Fibroblast of skin of right quadriceps (primary cell): ENCODE measurements around the gene DGKH.
"Not testable (repeated sequence)": the region's sequence is repeated elsewhere in the genome, so short reads cannot be mapped to it uniquely, and the experiment has no call there.

Source experiments
- DNase-seq: peaks from one replicate; pipeline ENCODE4 v3.0.0-alpha.2; 2013

Gene DGKH

DNA sequence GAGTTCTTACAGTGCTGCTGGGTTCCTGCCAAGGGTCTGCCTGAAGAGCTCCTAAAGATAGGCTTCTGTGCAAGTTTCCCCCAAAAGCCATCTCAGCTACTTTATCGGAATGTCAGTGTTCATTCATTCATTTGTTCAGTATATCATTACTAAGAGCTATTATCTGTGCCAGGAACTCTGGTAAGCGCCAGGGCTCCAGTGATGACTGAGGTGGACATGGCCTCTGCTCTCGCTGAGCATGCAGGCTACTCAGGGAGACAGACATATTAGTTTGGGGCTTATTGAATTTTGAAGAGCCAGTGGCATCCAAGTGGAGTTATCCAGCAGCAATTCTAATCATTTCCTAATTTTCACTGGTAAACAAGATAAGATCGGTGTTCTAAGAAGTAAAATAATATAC is 65.8 kb downstream of the DGKH start:
- DNase-seq: no peak

DNA sequence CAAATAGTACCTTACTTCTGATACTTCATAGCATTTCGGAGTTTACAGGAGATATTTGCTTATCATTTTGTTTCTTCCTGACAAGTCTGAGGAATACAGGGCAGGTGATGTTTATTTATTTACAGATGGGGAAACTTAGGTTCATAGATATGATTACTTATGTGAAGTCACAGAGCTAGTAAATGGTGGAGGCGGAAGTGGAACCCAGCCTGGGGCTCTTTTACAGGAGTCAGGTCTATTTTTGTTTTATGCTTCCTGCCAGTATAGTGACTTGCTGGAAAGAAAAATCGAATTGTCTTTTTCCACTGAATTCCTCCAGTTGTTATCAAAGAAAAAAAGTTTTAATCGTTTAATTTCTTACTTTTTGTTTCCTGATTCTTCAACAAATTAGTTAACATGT is 66.5 kb downstream of the DGKH start:
- DNase-seq: no peak

- peak; percentile 23 for DNase-seq
These were observed 67.8 kb downstream of the DGKH start for GRCh38 chr13:42116225-42116624.

DNA sequence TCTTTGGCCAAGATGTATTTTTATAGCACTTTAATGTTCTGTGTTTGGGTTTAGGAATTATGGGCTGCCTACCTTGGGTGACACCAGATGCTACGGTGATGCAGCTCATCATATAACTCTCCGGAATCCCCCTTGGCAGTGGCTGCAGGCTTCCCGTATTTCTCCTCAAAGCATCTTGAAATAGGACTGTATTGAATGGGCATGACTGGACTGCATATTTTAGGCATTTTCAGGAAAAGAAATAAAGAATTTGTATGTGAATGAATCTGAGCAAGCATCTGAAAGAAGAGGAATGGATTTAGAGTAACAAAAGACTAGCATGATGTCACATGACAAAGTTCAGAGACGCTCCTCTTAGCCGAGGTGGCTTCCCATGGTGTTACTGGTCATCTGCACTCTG is 70.6 kb downstream of the DGKH start:
- DNase-seq: no peak

DNA sequence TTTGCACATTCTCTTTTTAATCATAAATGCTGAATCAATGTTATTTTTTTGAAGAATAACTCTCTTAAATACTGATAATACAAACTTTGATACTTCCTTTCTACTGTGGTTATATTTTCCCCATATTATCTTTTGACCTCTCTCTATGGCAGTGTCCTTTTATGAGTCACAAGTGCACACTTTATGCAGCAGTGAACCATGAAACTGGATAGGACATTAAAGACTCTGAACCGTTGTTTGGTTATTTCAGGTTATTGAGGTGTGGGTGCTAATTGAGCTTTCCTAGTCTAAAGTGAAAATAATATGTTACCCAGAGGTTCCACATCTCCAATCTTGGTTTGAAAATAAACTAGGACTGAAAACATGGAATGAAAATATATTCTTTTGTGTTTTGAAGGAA is 71.4 kb downstream of the DGKH start:
- no peak for DNase-seq

GRCh38 chr13:42123600-42123999 is 75.2 kb downstream of the DGKH start:
- DNase-seq: no peak

DNA sequence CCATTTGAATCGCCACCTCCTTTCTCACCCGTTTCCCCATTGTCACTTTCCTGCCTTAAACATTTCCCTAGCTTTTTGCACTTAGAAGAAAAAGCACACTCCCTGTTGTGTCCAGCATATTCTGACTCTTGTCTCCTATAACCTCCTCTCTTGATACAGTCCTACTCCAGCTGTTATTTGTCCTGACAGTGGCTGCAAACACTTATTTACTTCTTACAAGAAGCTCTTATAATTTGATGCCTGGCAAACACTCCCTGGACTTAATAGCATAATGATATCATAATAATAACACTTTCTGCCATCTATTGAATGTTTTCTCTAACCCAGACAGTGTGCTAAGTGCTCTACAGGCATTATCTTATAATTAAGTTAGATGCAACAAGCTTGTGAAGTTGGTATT is 76.6 kb downstream of the DGKH start:
- no peak for DNase-seq

- DNase-seq: no peak
These were observed 78.6 kb downstream of the DGKH start for GRCh38 chr13:42127047-42127446.

DNA sequence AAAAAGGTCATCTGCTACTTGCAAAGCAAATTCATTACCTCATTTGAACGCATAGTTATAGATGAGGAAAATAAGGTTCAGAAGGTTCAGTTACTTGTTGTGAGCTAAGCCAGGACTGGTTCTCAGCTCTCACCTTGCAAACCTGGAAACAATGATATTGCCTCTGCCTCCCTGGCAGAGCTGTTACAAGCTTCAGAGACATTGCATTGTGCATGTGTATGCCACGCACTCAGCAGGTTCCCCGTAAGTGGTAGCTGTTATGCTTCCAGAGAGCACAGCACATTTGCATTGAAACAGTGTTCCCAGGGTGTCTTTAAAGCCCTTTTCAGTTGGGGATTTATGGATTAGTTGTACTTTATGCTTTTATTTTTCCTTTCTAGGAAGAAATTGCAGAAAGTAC is 80.6 kb downstream of the DGKH start:
- DNase-seq: no peak

DNA sequence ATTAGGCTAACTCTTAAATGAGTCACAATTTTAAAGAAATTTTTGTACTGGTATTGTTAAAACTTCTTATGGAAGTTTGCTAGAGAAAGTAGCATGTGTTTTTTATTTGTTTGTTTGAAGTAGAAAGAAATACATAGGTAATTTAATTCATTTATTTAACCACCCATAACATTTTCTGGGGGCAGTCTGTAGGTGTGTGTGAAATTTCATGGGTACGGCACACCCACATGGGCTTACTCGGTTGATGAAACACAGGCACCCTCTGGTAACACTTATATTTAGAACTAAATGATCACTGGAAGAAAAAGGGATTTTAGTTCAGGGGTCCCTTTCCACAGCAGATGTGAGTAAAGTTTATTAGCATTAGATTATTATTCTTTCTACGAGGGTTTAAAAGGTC is 88.1 kb downstream of the DGKH start:
- DNase-seq: no peak

- DNase-seq: peak; percentile 32
These were observed 89.5 kb downstream of the DGKH start for GRCh38 chr13:42137856-42138537.

GRCh38 chr13:42140494-42140893 is 92.0 kb downstream of the DGKH start:
- DNase-seq: no peak

DNA sequence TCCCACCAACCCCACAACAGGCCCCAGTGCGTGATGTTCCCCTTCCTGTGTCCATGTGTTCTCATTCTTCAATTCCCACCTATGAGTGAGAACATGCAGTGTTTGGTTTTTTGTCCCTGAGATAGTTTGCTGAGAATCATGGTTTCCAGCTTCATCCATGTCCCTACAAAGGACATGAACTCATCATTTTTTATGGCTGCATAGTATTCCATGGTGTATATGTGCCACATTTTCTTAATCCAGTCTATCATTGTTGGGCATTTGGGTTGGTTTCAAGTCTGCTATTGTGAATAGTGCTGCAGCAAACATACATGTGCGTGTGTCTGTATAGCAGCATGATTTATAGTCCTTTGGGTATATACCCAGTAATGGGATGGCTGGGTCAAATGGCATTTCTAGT is 92.6 kb downstream of the DGKH start:
- DNase-seq: not testable (repeated sequence)

DNA sequence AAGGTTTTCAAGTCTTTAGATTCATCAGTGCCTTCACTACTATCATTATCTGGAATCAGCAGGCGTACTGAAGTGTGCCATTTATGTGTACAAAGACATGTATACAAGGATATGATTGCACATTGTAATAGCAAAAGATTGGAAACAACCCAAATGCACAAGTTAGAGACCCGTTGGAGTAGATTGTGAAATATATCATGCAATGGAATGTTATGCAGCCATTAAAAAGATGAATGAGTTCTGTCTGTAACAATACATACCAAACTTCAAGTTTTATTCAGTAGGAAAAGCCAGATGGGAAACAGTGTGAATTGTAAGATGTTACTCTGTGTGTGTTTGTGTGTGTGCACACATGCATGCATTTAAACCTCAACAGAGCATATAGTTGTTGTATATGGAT is 97.9 kb downstream of the DGKH start:
- no peak for DNase-seq

- DNase-seq: no peak
These were observed 100.1 kb downstream of the DGKH start for GRCh38 chr13:42148538-42148937.

DNA sequence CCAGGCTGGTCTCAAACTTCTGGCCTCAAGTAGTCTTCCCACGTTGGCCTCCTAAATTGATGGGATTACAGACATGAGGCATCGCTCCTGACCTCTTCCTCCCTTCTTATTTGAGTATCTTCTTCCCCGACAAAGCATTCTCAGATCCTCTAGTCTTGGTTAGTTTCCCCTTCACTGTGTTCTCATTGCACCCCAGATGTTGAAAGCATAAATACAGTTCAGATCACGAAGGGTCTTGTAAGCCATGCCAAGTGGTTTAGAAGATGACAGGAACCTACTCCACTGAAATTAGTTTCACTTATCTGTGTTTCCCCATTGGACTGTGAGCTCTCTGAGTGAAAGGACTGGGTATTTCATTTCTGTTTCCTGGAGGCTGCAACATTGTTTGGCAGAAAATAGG is 100.7 kb downstream of the DGKH start:
- DNase-seq: no peak

DNA sequence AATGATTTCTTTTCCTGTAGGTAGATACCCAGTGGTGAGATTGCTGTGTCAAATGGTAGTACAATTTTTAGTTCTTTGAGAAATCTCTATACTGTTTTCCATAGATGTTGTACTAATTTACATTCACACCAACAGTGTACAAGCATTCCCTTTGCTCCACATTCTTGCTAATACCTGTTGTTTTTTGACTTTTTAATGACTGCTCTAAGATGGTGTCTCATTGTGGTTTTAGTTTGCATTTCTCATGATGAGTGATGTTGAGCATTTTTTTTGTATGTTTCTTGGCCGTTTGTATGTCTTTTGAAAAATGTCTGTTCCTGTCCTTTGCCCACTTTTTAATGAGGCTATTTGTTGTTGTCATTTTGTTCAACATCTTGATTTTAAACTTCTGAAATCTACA is 103.3 kb downstream of the DGKH start:
- DNase-seq: no peak

GRCh38 chr13:42152495-42152894 is 104.0 kb downstream of the DGKH start:
- DNase-seq: no peak

DNA sequence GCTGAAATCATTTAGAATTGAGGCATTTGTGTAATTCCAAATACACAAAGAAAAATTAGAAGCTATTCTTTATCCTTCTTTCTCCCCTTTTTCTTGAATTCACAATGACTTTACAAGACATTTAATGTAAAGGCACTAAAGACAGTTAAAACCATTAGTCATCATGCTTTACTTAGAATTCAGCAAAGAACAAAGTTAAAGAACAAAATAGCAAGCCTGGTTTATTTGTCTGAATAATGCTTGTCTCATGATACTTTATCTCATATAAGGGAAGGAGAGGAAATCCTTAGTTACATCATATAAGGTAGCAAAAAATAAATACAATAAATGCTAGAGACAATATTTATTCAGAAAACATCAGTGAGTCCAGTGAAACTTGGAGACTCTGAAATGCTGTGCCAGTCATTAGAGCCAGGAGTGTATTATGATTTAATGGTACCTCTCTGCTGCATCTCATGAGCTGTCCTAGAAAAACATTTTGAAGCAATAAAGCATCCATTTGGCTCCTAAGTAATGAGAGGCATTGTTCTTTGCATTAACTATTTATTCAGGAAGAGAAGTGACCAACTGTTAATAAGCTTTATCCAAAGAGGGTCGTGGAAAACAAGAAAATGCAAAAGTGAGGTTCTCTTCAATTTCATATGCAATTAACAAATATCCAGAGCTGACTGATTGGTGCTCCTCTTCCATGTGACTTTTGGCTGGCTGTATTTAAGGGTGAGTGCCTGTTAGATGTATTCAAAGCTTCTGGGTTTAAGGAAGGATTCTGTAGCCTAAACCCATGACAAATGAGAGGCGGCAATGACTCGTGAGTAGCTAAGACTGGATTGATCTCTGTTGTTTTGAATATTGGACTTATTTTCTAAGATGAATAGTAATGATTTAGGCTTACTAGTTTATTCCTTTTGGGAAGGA is 105.0 kb downstream of the DGKH start:
- DNase-seq: no peak

DNA sequence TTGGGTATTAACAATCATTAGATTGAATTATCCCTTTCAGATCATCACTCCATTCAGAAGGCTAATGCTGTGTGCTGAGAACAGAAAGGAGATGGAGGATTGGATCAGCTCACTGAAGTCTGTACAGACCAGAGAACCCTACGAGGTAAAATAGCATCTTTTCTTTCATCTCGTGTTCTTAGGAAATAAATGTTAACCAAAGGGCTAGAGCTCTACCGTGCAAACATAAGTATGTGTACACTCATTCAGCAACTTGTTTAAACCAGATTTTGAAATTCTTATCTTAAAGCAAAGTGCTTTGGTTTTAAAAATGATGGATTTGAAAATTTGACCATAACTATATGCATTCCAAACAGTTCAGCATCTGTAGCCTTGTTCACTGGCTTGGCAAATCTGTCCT is 106.8 kb downstream of the DGKH start:
- no peak for DNase-seq

- not testable (repeated sequence) for DNase-seq
These were observed 114.9 kb downstream of the DGKH start for GRCh38 chr13:42163338-42163737.

GRCh38 chr13:42163910-42164309 is 115.5 kb downstream of the DGKH start:
- DNase-seq: not testable (repeated sequence)

- DNase-seq: no peak
These were observed 116.2 kb downstream of the DGKH start for GRCh38 chr13:42164557-42165125.

DNA sequence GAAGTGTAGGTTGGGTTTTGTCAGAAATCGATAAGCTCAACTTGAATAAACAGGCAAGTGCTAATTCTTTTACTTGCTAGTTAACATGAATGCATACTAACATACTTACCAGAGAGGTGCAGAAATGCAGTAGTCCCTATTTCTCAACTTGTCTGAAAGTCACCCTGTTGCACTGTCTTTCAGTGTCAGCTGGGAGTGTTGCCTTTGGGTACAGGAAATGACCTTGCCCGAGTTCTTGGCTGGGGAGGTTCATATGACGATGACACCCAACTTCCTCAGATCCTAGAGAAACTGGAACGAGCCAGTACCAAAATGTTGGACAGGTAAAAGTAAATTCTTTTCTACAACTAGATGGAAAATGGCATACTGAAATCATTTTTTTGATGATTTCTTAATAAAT is 120.0 kb downstream of the DGKH start:
- DNase-seq: no peak
